Epithelial cell of prostate (primary cell): Measurements from ENCODE around the gene UGT3A2.

ENCODE experiments used
- DNase-seq: peaks from one replicate; pipeline ENCODE4 v3.0.0-alpha.2; 2011; ENCODE audit warnings: low read depth, low spot score
- H3K27ac ChIP-seq: fragments of 450-650 bp; 2 replicates; pipeline ENCODE4 v1.5.1; 2017; ENCODE audit warnings: mild to moderate bottlenecking

Gene UGT3A2

DNA sequence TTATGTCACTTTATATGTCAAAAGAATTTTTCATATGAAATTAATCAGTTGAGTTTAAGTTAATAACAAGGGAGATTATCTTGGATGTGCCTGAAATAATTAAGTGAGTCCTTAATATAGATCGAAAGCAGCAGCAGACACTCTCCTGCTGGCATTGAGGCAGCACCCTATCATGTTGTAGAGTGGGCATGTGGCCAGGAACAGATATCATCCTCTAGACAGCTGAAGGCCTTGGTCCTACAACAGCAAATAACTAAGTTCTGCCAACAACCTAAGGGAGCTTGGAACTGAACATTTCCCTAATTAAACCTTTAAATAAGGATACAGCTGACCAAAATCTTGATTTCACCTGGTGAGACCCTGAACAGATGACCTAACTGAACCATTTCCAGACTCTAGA lies 49.7 kb downstream of the UGT3A2 start:
- no peak for DNase-seq
- H3K27ac ChIP-seq = no peak overlapping the region

DNA sequence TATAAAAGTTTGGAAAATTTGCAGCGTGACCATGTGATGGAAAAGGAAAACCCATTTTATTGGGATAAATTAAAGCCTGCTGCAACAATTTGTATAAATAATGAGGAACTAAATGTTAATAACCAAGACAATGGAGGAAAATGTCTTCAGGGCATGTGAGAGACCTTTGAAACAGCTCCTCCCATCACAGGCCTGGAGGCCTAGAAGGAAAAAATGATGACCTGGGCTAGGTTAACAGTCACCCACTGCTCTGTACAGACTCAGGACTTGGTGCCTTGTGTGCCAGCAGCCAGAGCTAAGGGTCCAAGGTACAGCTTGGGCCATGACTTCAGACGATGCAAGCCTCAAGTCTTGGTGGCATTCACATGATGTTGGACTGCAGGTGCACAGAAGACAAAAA lies 53.5 kb downstream of the UGT3A2 start:
- DNase-seq = no peak
- no peak overlapping the region for H3K27ac ChIP-seq

DNA sequence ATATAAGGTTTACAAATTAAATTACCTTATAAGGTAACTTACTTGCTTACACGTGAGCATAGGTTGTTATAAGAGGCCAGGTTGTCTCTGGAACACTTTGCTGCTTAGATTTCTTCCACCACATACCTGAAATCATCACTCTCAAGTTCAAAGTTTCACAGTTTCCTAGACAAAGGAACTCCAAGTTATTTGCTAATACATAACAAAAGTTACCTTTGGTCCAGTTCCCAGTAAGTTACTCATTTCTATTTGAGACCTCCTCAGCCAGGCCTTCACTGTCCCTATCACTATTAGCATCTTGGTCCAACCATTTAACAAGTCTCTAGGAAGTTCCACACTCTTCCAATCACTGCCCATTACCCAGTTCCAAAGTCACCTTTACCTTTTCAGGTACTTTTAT lies 57.0 kb downstream of the UGT3A2 start:
- no peak overlapping the region for H3K27ac ChIP-seq
- DNase-seq = no peak

DNA sequence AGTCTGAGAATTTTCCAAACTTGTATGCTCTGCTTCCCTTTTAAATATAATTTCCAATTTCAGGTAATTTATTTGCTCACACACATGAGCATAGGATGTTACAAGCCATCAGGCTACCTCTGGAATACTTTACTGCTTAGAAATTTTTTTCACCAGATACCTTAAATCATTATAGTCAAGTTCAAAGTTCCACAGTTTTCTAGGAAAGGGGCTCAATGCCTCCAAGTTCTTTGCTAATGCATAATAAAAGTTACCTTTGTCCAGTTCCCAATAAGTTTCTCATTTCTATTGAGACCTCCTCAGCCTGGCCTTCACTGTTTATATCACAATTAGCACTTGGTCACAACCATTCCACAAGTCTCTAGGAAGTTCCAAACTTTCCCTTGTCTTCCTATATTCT lies 59.3 kb downstream of the UGT3A2 start:
- no peak for DNase-seq
- no peak overlapping the region for H3K27ac ChIP-seq

DNA sequence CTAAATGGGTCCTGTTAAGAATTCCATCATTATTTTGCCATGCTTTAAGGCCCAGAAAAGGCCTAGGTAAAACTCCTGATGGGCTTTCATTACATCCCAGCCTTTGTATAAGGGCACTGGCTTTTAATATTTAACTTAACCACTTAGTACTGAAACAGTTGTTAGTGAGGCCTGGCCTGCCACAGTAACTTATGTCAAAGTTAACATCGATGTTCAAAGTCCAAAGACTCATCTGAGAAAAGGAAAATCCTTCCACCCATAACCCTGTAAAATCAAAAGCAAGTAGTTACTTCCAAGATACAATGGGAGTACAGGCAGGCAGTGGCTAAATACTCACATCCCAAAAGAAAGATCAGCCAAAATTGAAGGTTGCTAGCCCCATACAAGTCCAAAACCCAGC lies 60.5 kb downstream of the UGT3A2 start:
- no peak overlapping the region for H3K27ac ChIP-seq
- no peak for DNase-seq

DNA sequence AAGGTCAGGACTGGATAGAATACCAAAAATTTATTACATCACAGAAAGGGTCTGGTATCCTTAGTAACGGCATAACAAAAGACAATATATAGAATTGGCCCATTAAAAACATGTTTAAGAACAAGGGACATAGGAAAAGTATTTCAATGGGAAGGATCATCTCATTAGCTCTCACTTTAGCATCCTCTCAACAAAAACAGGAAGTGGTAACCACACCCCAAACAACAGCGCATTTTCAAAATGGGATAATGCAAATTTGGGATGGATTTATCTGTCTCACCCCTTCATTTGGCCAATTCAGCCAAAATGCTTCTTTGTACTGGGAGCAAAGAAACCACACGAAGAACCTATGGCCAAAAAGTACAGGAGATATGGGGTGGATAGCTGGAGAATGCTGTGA lies 65.7 kb downstream of the UGT3A2 start:
- no peak for DNase-seq
- H3K27ac ChIP-seq = no peak overlapping the region

DNA sequence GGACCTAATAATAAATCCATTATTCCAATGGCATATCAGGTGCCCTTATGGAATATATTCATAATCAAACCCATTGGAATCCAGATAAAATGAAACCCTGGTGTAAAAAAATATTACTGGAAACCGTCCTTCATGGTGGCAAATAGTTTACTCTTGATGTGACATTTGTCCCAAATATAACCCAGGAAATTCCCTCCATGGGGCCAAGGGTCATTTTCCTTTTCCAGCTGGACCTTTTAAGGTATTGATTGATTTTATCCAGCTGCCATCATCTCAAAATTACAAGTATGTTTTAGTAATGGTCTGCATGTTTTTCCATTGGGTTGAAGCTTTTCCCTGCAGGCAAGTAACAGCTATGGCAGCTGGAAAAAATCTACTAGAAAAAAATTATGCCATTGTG lies 67.1 kb downstream of the UGT3A2 start:
- no peak for DNase-seq
- H3K27ac ChIP-seq = no peak overlapping the region

DNA sequence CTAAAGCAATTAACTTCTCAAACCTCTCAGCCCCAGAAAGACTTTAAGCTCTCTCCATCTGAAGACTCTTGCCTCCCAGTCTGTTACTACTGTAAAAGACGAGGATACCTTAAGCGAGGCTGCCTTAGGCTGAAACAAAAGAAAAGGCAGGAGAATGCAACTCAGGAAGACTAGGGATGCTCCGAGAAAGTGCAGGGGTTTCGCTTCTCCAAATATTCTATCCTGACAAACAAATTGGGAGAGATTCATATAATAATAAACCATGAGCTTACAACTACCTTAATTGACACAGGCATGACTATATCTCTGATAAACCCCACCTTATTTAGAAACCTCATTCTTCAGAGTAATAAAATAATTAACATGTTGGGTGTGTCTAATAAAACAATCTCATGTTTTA lies 70.6 kb downstream of the UGT3A2 start:
- no peak for DNase-seq
- H3K27ac ChIP-seq = no peak overlapping the region

DNA sequence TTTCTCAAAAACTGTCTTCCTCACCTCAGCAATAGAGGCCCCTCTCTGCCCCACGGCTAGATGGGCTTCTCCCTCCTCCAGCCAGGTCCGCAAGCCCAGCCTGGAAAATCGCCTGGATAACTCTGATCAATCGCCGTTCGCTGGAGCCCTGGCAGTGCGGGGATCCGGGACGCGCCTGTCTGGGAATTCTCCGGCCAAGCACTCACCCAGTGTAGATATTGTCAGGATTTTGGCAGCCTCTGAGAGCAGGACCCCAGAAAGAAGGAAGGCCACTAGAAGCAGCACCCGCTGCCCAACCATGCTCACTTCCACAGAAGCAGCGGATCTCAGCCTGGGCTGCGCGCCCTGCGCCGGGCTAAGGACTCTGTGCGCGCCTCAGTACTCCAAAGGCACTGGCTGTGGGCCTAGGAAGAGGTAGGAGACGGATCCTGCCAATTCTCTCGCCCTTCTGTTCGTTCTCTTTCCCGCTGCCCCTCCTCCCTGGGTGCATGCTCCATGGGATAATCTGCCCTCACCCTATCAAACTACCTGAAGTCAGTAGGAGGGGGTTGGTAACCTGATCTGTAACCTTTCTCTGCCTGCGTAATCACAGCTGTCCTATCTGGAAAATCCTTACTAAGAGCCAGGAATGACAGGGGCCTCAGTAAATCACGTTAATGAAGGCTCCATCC lies 75.6 kb downstream of the UGT3A2 start, which contains the start of gene UGT3A1:
Gene UGT3A1, minus strand, starts transcription at position 450 of the 671 bp plus-strand sequence. Its CDS starts 150 bp downstream, at position 300.
- H3K27ac ChIP-seq = no peak within 1 kb of the TSS
- no peak for DNase-seq

DNA sequence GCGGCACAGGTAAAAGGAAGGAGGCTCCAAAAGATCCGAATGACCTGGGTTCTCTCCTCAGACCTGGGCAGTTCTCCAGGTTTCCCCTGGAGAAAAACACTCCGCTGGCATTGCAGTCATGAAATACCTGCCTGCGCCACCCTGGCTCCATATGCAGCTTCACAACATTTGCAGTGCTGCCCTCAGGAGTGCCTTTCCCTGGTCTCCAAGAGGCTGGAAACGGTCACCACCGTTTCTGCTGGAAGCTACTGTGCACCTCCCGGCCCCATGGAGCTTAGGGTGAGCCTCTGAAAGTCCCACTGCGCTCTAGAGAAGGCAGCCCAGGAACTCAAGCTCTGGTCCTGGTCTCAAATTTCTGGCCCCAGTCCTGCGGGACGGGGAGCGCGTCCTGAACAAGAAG lies 76.2 kb downstream of the UGT3A2 start:
- no peak overlapping the region for H3K27ac ChIP-seq
- no peak for DNase-seq

DNA sequence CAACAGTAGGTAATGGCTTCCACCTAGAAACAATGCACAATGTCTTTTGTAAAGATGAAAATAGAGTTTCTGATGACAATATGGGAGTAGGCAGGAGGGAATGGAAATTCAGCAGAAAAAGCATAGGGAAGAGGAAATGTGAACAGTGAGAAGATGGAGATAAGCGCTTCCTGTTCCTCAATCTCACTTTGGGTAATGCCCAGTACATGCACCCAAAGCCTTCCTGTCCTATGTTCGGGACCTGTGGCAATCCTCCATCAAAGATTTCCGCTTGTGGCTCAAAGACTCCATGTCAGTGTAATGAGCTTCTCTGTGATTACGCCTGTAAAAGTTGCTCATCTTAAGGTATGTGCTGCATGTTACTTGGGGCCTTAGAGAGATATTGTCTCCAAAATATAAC lies 78.2 kb downstream of the UGT3A2 start:
- no peak for DNase-seq
- H3K27ac ChIP-seq = no peak overlapping the region

DNA sequence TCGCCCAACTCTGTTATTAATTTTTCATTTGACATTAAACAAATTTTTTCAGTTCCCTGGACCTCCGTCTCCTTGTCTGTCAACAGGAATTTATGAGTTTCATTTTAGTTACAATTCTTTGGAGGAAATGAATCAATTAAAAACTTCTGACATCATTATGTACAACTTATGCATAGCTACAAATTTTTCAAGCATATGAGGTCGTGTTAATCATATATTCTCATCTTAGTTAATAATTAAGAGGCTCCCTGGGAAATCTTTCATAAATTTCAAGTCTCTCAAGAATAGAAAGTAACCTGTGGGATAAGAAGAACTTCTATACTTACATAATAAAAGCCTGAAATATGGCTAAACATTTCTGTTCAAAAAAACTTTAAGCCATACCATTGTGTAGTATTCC lies 78.9 kb downstream of the UGT3A2 start:
- DNase-seq = no peak
- H3K27ac ChIP-seq = no peak overlapping the region
